PC-9 (cell line): ENCODE results near the gene BHLHE40. TPM values are rescaled to one million over a fixed set of nuclear protein-coding genes. Genes with fewer than 3 reads are reported as not detected.

ENCODE experiments used
- BruUV-seq: library from RNA; stranded (reverse); fragments of 400-500 nt; replicated peaks from 2 replicates; lab custom pipeline; 2021; lab: Mats Ljungman, UMichigan
- CTCF ChIA-PET: fragments of 300-600 bp; sonication (Branson Sonifier 250); formaldehyde crosslinking; loops from one replicate; lab custom pipeline; 2022; ENCODE audit warnings: antibody characterized with exemption; lab: Charles Lee
- POLR2A ChIA-PET: fragments of 300-600 bp; sonication (Branson Sonifier 250); formaldehyde crosslinking; loops from one replicate; lab custom pipeline; 2022; ENCODE audit warnings: antibody characterized with exemption; ENCODE audit not compliant: unreplicated experiment; lab: Charles Lee
- DNase-seq, 2 experiments: peaks; one replicate each; pipeline versions ENCODE4 v3.0.0 to v3.0.0-alpha.2; 2015 to 2022; ENCODE audit warnings: mixed read lengths in 1 of 2
- H2AFZ ChIP-seq: fragments of 200-600 bp; sonication (generic); 2 replicates; pipeline ENCODE4 v1.8.1; 2017; ENCODE audit warnings: antibody characterized with exemption
- H3F3A ChIP-seq: fragments of 200-600 bp; sonication (generic); 2 replicates; pipeline ENCODE4 v1.8.1; 2017; ENCODE audit warnings: antibody characterized with exemption, mild to moderate bottlenecking, low read depth; ENCODE audit not compliant: insufficient read depth
- H3K27ac ChIP-seq: fragments of 200-600 bp; sonication (generic); 2 replicates; pipeline ENCODE4 v1.6.1; 2016; ENCODE audit warnings: mixed run types
- H3K27me3 ChIP-seq: fragments of 200-600 bp; sonication (generic); 2 replicates; pipeline ENCODE4 v1.6.1; 2016; ENCODE audit warnings: low read depth, mixed run types; ENCODE audit not compliant: insufficient read depth
- H3K36me3 ChIP-seq: fragments of 200-600 bp; sonication (generic); 2 replicates; pipeline ENCODE4 v1.6.1; 2016; ENCODE audit warnings: low read depth, mixed run types
- H3K4me1 ChIP-seq: fragments of 200-600 bp; sonication (generic); replicated peaks from 2 replicates; pipeline ENCODE4 v1.6.1; 2016; ENCODE audit warnings: mixed run types; ENCODE audit not compliant: insufficient read depth
- H3K4me2 ChIP-seq: fragments of 200-600 bp; sonication (generic); 2 replicates; pipeline ENCODE4 v1.6.1; 2017; ENCODE audit warnings: mixed run types
- H3K4me3 ChIP-seq: fragments of 200-600 bp; sonication (generic); 2 replicates; pipeline ENCODE4 v1.6.1; 2016; ENCODE audit warnings: mixed run types
- H3K79me2 ChIP-seq: fragments of 200-600 bp; sonication (generic); 2 replicates; pipeline ENCODE4 v1.6.1; 2017; ENCODE audit warnings: low read depth, mixed run types
- H3K9me2 ChIP-seq: fragments of 200-600 bp; sonication (generic); 2 replicates; pipeline ENCODE4 v1.8.1; 2017; ENCODE audit warnings: mild to moderate bottlenecking; ENCODE audit not compliant: insufficient read depth
- H3K9me3 ChIP-seq: fragments of 200-600 bp; sonication (generic); 2 replicates; pipeline ENCODE4 v1.8.1; 2016; ENCODE audit warnings: low read depth; ENCODE audit not compliant: insufficient read depth
- H4K20me1 ChIP-seq: fragments of 200-600 bp; sonication (generic); 2 replicates; pipeline ENCODE4 v1.8.1; 2017; ENCODE audit not compliant: insufficient read depth
- CTCF ChIP-seq: fragments of 200-600 bp; sonication (generic); conservative IDR thresholded peaks from 2 replicates; pipeline ENCODE4 v1.6.1; 2017; ENCODE audit warnings: mixed run types, antibody characterized with exemption, mild to moderate bottlenecking, moderate library complexity
- EZH2 ChIP-seq: fragments of 200-600 bp; sonication (generic); IDR thresholded peaks from 2 replicates; pipeline ENCODE4 v1.8.0; 2017; ENCODE audit warnings: antibody characterized with exemption, low read depth
- intact Hi-C: fragments of 100-400 bp; cut with micrococcal nuclease; formaldehyde crosslinking; loops from one replicate; pipeline ENCODE4 v1.10.0; 2022; ENCODE audit not compliant: unreplicated experiment
- total RNA-seq: library from RNA; stranded (reverse); gene quantifications from 2 replicates; pipeline ENCODE4 v1.2.3, GENCODE V29; 2021

Gene BHLHE40
- total RNA-seq, 1 experiment from 2014 or later = 45.5 TPM

- peaks cover 24% of the 10 kb centered on the region for H3K79me2 ChIP-seq
- H3K9me3 ChIP-seq = no peaks in the 10 kb centered on the region
- H3K9me2 ChIP-seq = no peaks in the 10 kb centered on the region
- TF ChIP-seq EZH2 (no peak), CTCF (no peak)
- H3K27me3 ChIP-seq = no peaks in the 10 kb centered on the region
- ChIA-PET POLR2A (interaction anchor here (0.5 to 1.9 kb wide), 4 partner anchors 11 to 238 kb away, joined by 3 to 9 read pairs (median 5); no protein-coding TSS in a partner anchor), CTCF (interaction anchor here (0.6 to 1.8 kb wide), 2 partner anchors 10 to 275 kb away, joined by 3 to 7 read pairs; no protein-coding TSS in a partner anchor)
- no peak overlapping the region for H2AFZ ChIP-seq
- H3K4me3 ChIP-seq = peak overlapping the region; percentile 52; the same call in 1 of the 2 replicates
- peaks cover 28% of the 10 kb centered on the region for H3F3A ChIP-seq
- H3K36me3 ChIP-seq = 0 out of 2 replicates have a peak, but pooled peaks cover 7% of the 10 kb centered on the region
- H4K20me1 ChIP-seq = 0 out of 2 replicates have a peak, but pooled peaks cover 3% of the 10 kb centered on the region
- intact Hi-C loops = loop anchor here (1.0 kb wide), 4 partner anchors 8 to 36 kb away; no protein-coding TSS in a partner anchor
- DNase-seq = peak; percentile 86 to 98
- no TSS peak for BruUV-seq
- peak overlapping the region; percentile 89 for H3K27ac ChIP-seq
- peak overlapping the region; percentile 77 for H3K4me2 ChIP-seq
- H3K4me1 ChIP-seq = peaks cover 48% of the 10 kb centered on the region
Measured at GRCh38 chr3:4986782-4987537, 7.7 kb downstream of the BHLHE40 start.

GRCh38 chr3:4987538-4988296, 8.5 kb downstream of the BHLHE40 start:
- Histone ChIP-seq H3K4me2 (peak overlapping the region; percentile 77), H3F3A (peaks cover 28% of the 10 kb centered on the region), H3K27me3 (no peaks in the 10 kb centered on the region), H3K36me3 (0 out of 2 replicates have a peak, but pooled peaks cover 1% of the 10 kb centered on the region), H3K4me3 (no peak overlapping the region; the same call in 1 of the 2 replicates), H3K4me1 (peaks cover 40% of the 10 kb centered on the region), H3K27ac (peak overlapping the region; percentile 89), H2AFZ (no peak overlapping the region), H3K9me3 (no peaks in the 10 kb centered on the region), H4K20me1 (no peaks in the 10 kb centered on the region), H3K79me2 (peaks cover 17% of the 10 kb centered on the region), H3K9me2 (no peaks in the 10 kb centered on the region)
- intact Hi-C loops = loop anchor here (1.0 kb wide), 1 partner anchor 8 kb away; no protein-coding TSS in a partner anchor
- CTCF ChIA-PET = interaction anchor here (0.6 to 1.8 kb wide), 2 partner anchors 11 to 276 kb away, joined by 3 to 7 read pairs; no protein-coding TSS in a partner anchor
- BruUV-seq = no TSS peak
- TF ChIP-seq CTCF (no peak), EZH2 (no peak)
- DNase-seq = no peak
- POLR2A ChIA-PET = interaction anchor here (0.6 to 0.7 kb wide), 2 partner anchors 12 to 13 kb away, joined by 5 read pairs; no protein-coding TSS in a partner anchor
